ENCODE data around the gene PRAC2.

PRAC2 gene

GRCh38 chr17:48738803-48739526 lies 16.0 kb downstream of the PRAC2 start:
- no peak for DNase-seq (ENCODE audit: low read depth)
- no peak for TF ChIP-seq CTCF (IDR thresholded peaks at IDR 0.05; ENCODE audit: low read depth, low read length, missing control alignments)
- H3K4me3 ChIP-seq (ENCODE audit: low read depth, low read length): no peak overlapping the region

- DNase-seq (ENCODE audit: low read depth): no peak
- no peak for TF ChIP-seq CTCF (IDR thresholded peaks at IDR 0.05; ENCODE audit: low read depth, low read length, missing control alignments)
Observed at GRCh38 chr17:48740537-48740936, 17.6 kb downstream of the PRAC2 start.

GRCh38 chr17:48745381-48746275 lies 22.6 kb downstream of the PRAC2 start:
- no peak for DNase-seq (ENCODE audit: low read depth)
- H3K4me3 ChIP-seq (ENCODE audit: low read depth, low read length): no peak overlapping the region
- TF ChIP-seq CTCF (IDR thresholded peaks at IDR 0.05; ENCODE audit: low read depth, low read length, missing control alignments): no peak

More at GRCh38 chr17:48740537-48740936, 17.6 kb downstream of the PRAC2 start:
- H3K4me3 ChIP-seq (ENCODE audit: low read depth, low read length): no peak overlapping the region

GRCh38 chr17:48746916-48747444 lies 24.0 kb downstream of the PRAC2 start:
- no peak for TF ChIP-seq CTCF (IDR thresholded peaks at IDR 0.05; ENCODE audit: low read depth, low read length, missing control alignments)
- DNase-seq (ENCODE audit: low read depth): no peak
- H3K4me3 ChIP-seq (ENCODE audit: low read depth, low read length): no peak overlapping the region

GRCh38 chr17:48747445-48748363 lies 24.7 kb downstream of the PRAC2 start:
- no peak for TF ChIP-seq CTCF (IDR thresholded peaks at IDR 0.05; ENCODE audit: low read depth, low read length, missing control alignments)
- no peak overlapping the region for H3K4me3 ChIP-seq (ENCODE audit: low read depth, low read length)

More at GRCh38 chr17:48747445-48748363, 24.7 kb downstream of the PRAC2 start:
- no peak for DNase-seq (ENCODE audit: low read depth)
